MM.1S (cell line): ENCODE measurements around the gene HORMAD2.

Experiments used
- CTCF ChIP-seq: fragments of 300-600 bp; sonication (generic); IDR thresholded peaks from 2 replicates; pipeline ENCODE4 v1.5.1; 2016; ENCODE audit warnings: antibody characterized with exemption, low read length, mixed read lengths
- EZH2phosphoT487 ChIP-seq: fragments of 300-600 bp; sonication (generic); IDR thresholded peaks from 2 replicates; pipeline ENCODE4 v1.6.1; 2018; ENCODE audit warnings: antibody characterized with exemption, low read length

- TF ChIP-seq CTCF: no peak
- TF ChIP-seq EZH2phosphoT487: no peak
Measured at GRCh38 chr22:30057375-30057774, 22.9 kb upstream of the HORMAD2 start.
